AG04450 (cell line): ENCODE results near the gene GAS7. TPM values are rescaled to one million over a fixed set of nuclear protein-coding genes. Genes with fewer than 3 reads are reported as not detected.

Source experiments
- CTCF ChIA-PET: fragments of 300-600, 350-600 bp; formaldehyde crosslinking; extraction: SDS; loops from one replicate; lab custom pipeline; 2022; ENCODE audit warnings: antibody characterized with exemption, inconsistent platforms; lab: Charles Lee
- POLR2A ChIA-PET: fragments of 350-600 bp; formaldehyde crosslinking; extraction: SDS; loops from one replicate; lab custom pipeline; 2021; ENCODE audit warnings: antibody characterized with exemption, inconsistent platforms; lab: Yijun Ruan, JAX
- DNase-seq: peaks from one replicate; pipeline ENCODE4 v3.0.0-alpha.2; 2011; ENCODE audit warnings: low read depth, low spot score
- H3K27ac ChIP-seq: one replicate; pipeline ENCODE4 v1.5.1; 2012; ENCODE audit warnings: low read depth, low read length, control low read depth
- H3K27me3 ChIP-seq: one replicate; pipeline ENCODE4 v1.6.0; 2012; ENCODE audit warnings: low read length; ENCODE audit not compliant: control insufficient read depth, insufficient read depth
- H3K4me3 ChIP-seq: 2 replicates; pipeline ENCODE4 v1.5.1; 2011; ENCODE audit warnings: mild to moderate bottlenecking, low read depth, low read length, control low read depth
- H3K9me3 ChIP-seq: 2 replicates; pipeline ENCODE4 v1.5.1; 2012; ENCODE audit warnings: low read length; ENCODE audit not compliant: control insufficient read depth, insufficient read depth
- polyA plus RNA-seq: library from polyadenylated mRNA; depleted of rRNA; stranded (reverse); fragments of >200 nt; gene quantifications from 2 replicates; pipeline ENCODE4 v1.2.3, GENCODE V29; 2011
- TF ChIP-seq, protein P1 (sequence below): IDR thresholded peaks from 2 replicates; pipeline ENCODE4 v1.5.1; 2011; ENCODE audit warnings: low read depth, low read length, control low read depth, inconsistent platforms

The GAS7 gene
- polyA plus RNA-seq, 1 experiment = 5.6 TPM

DNA sequence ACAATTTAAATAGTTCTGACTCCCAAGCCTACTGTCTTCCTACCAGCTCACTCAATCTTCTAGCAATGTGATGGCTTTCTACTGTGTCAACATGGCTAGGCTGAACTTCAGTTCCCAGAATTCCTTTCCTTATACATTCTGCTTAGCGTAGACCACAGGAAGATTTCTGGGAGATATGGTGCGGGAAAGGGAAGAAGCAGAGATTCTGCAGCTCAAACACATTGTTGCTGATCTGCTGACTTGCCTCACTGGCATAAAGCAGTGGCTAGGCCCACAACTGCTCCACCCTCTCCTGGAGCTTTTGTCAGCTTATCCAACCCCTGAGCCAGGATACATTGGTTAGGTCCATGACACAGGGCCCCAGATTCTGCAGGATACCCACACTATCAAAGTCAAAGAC, 58.8 kb downstream of the GAS7 start:
- ChIA-PET POLR2A (no interaction called here), CTCF (no interaction called here)
- TF ChIP-seq, protein P1, sequence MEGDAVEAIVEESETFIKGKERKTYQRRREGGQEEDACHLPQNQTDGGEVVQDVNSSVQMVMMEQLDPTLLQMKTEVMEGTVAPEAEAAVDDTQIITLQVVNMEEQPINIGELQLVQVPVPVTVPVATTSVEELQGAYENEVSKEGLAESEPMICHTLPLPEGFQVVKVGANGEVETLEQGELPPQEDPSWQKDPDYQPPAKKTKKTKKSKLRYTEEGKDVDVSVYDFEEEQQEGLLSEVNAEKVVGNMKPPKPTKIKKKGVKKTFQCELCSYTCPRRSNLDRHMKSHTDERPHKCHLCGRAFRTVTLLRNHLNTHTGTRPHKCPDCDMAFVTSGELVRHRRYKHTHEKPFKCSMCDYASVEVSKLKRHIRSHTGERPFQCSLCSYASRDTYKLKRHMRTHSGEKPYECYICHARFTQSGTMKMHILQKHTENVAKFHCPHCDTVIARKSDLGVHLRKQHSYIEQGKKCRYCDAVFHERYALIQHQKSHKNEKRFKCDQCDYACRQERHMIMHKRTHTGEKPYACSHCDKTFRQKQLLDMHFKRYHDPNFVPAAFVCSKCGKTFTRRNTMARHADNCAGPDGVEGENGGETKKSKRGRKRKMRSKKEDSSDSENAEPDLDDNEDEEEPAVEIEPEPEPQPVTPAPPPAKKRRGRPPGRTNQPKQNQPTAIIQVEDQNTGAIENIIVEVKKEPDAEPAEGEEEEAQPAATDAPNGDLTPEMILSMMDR = no peak
- no peak for DNase-seq
- Histone ChIP-seq H3K4me3 (no peak overlapping the region), H3K27ac (no peak overlapping the region), H3K9me3 (no peaks in the 10 kb centered on the region; the same call in none of the 2 replicates), H3K27me3 (no peaks in the 10 kb centered on the region)

DNA sequence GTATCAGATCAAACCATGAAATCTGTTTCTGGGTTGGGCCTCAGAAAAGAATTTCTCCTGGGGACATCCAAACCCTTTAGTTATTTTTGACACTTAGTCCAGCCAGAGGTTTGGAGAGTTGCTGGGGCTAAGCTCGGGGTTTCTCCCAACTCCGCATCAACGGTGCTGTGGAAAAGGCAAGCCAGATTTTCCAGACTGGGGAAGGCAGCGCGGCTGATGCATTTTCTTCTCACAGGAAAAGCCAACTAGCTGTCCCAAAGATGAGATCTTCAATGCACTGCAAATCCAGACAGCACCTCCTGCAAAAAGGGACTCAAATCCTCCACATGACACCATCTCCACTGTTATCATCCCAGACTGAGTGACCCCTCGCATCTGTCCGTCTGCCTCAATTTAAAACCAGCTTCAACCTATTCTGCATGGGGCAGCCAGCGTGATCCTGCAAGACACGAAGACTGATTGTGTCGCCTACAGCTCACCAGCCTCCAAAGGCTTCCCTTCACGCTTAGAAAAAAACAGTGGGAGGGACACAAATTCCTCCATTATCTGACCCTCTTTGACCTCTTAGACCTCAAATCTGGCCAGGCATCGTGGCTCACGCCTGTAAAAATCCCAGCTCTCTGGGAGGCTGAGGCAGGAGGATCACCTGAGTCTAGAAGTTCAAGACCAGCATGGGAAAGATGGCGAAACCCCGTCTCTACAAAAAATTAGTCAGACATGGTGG, 62.0 kb downstream of the GAS7 start:
- ChIA-PET CTCF (interaction anchor here (0.6 to 0.7 kb wide), 2 partner anchors 10 to 63 kb away, joined by 3 to 4 read pairs; no protein-coding TSS in a partner anchor), POLR2A (interaction anchor here (0.5 to 0.7 kb wide), 2 partner anchors 72 to 78 kb away, joined by 4 read pairs; no protein-coding TSS in a partner anchor)
- Histone ChIP-seq H3K4me3 (no peak overlapping the region), H3K9me3 (no peaks in the 10 kb centered on the region; the same call in none of the 2 replicates), H3K27ac (no peak overlapping the region), H3K27me3 (no peaks in the 10 kb centered on the region)
- TF ChIP-seq, protein P1 = no peak
- no peak for DNase-seq

GRCh38 chr17:10135539-10136257, 62.7 kb downstream of the GAS7 start:
- H3K27ac ChIP-seq = no peak overlapping the region
- POLR2A ChIA-PET = no interaction called here

DNA sequence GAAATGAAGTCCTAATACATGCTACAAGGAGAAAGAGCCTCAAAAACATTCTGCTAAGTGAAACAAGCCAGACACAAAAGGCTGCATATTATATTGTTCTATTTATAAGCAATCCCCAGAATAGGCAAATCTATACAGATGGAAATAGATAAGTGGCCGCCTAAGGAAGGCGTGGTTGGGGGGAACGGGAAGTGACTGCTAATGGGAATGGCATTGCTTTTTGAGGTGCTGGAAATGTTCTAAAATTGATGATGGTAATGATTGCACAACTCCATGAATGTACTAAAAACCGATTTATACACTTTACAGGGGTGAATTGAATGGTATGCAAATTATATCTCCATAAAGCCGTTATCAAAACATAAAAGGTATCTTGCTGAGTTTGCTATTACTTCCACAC, 67.7 kb downstream of the GAS7 start:
- DNase-seq = no peak
- H3K27me3 ChIP-seq = no peaks in the 10 kb centered on the region
- H3K9me3 ChIP-seq = no peaks in the 10 kb centered on the region; the same call in 1 of the 2 replicates
- POLR2A ChIA-PET = no interaction called here
- peak overlapping the region; percentile 31 for H3K27ac ChIP-seq
- CTCF ChIA-PET = interaction anchor here (0.6 kb wide), 1 partner anchor 50 kb away, joined by 3 read pairs; no protein-coding TSS in a partner anchor
- H3K4me3 ChIP-seq = no peak overlapping the region
- TF ChIP-seq, protein P1 = no peak

More at GRCh38 chr17:10135539-10136257, 62.7 kb downstream of the GAS7 start:
- DNase-seq = no peak
- TF ChIP-seq, protein P1 = no peak
- CTCF ChIA-PET = interaction anchor here (0.6 to 0.7 kb wide), 2 partner anchors 11 to 63 kb away, joined by 3 to 4 read pairs; no protein-coding TSS in a partner anchor
- Histone ChIP-seq H3K9me3 (no peaks in the 10 kb centered on the region; the same call in none of the 2 replicates), H3K4me3 (no peak overlapping the region), H3K27me3 (no peaks in the 10 kb centered on the region)
